ENCODE measurements around the gene TPSB2.
"Not testable (repeated sequence)": the region's sequence is repeated elsewhere in the genome, so short reads cannot be mapped to it uniquely, and the experiment has no call there.

TPSB2 gene

GRCh38 chr16:1199347-1200013 is 30.5 kb downstream of the TPSB2 start:
- DNase-seq (ENCODE audit: low spot score): no peak

GRCh38 chr16:1198671-1199346 is 31.2 kb downstream of the TPSB2 start:
- DNase-seq (ENCODE audit: low spot score): not testable (repeated sequence)

- DNase-seq (ENCODE audit: low spot score): no peak
These were observed 31.8 kb downstream of the TPSB2 start for GRCh38 chr16:1198194-1198593.

GRCh38 chr16:1197237-1197866 is 32.6 kb downstream of the TPSB2 start:
- no peak for DNase-seq (ENCODE audit: low spot score)

- DNase-seq (ENCODE audit: low spot score): no peak
These were observed 33.5 kb downstream of the TPSB2 start for GRCh38 chr16:1196494-1196893.

GRCh38 chr16:1195393-1195666 is 34.7 kb downstream of the TPSB2 start:
- DNase-seq (ENCODE audit: low spot score): no peak

- no peak for DNase-seq (ENCODE audit: low spot score)
These were observed 35.2 kb downstream of the TPSB2 start for GRCh38 chr16:1194665-1195392.

GRCh38 chr16:1193825-1194581 is 36.0 kb downstream of the TPSB2 start:
- DNase-seq (ENCODE audit: low spot score): no peak

GRCh38 chr16:1193143-1193824 is 36.7 kb downstream of the TPSB2 start:
- DNase-seq (ENCODE audit: low spot score): no peak

GRCh38 chr16:1192384-1193073 is 37.5 kb downstream of the TPSB2 start:
- no peak for DNase-seq (ENCODE audit: low spot score)

- not testable (repeated sequence) for DNase-seq (ENCODE audit: low spot score)
These were observed 39.2 kb downstream of the TPSB2 start for GRCh38 chr16:1190789-1191188.

- no peak for DNase-seq (ENCODE audit: low spot score)
These were observed 40.5 kb downstream of the TPSB2 start for GRCh38 chr16:1189455-1189854.

GRCh38 chr16:1188432-1189189 is 41.4 kb downstream of the TPSB2 start:
- peak; percentile 82 for DNase-seq (ENCODE audit: low spot score)

- DNase-seq (ENCODE audit: low spot score): not testable (repeated sequence)
These were observed 44.4 kb downstream of the TPSB2 start for GRCh38 chr16:1185460-1186207.

- no peak for DNase-seq (ENCODE audit: low spot score)
These were observed 45.0 kb downstream of the TPSB2 start for GRCh38 chr16:1184980-1185379.

- DNase-seq (ENCODE audit: low spot score): no peak
These were observed 45.7 kb downstream of the TPSB2 start for GRCh38 chr16:1184156-1184868.

- no peak for DNase-seq (ENCODE audit: low spot score)
These were observed 46.8 kb downstream of the TPSB2 start for GRCh38 chr16:1182950-1183907.

GRCh38 chr16:1182316-1182671 is 47.7 kb downstream of the TPSB2 start:
- no peak for DNase-seq (ENCODE audit: low spot score)

Data from HuH-7.5 (cell line).